Thyroid gland (tissue), 4 donors: Measurements from ENCODE around the gene CYSTM1. TPM values are rescaled to one million over a fixed set of nuclear protein-coding genes. Genes with fewer than 3 reads are reported as not detected.
"Not testable (repeated sequence)": the region's sequence is repeated elsewhere in the genome, so short reads cannot be mapped to it uniquely, and the experiment has no call there.

Experiments used
- DNase-seq, 2 donors: peaks; one replicate each; pipeline ENCODE4 v3.0.0-alpha.2; 2019
- H3K27ac ChIP-seq, 3 donors: fragments of 200-600 bp; sonication (generic); 1 replicate in 2 of 3; 2 replicates in 1 of 3; pipeline ENCODE4 v1.5.1; 2016 to 2019; ENCODE audit warnings: mild to moderate bottlenecking in 1 of 3, moderate library complexity in 1 of 3
- H3K27me3 ChIP-seq: fragments of 200-600 bp; sonication (generic); one replicate; pipeline ENCODE4 v1.5.1; 2019
- H3K36me3 ChIP-seq, 2 donors: fragments of 200-600 bp; sonication (generic); one replicate each; pipeline ENCODE4 v1.5.1; 2016 to 2019
- H3K4me1 ChIP-seq, 2 donors: fragments of 200-600 bp; sonication (generic); one replicate each; pipeline ENCODE4 v1.5.1; 2017 to 2019
- H3K4me3 ChIP-seq, 3 donors: fragments of 200-600 bp; sonication (generic); replicated peaks in 1 of 3; 1 replicate in 2 of 3; 2 replicates in 1 of 3; pipeline ENCODE4 v1.5.1; 2016; ENCODE audit warnings: mild to moderate bottlenecking in 1 of 3
- H3K9me3 ChIP-seq: fragments of 200-600 bp; sonication (generic); one replicate; pipeline ENCODE4 v1.5.1; 2017
- POLR2A ChIP-seq, 2 donors: fragments of 450-650 bp; IDR thresholded peaks; one replicate each; pipeline ENCODE4 v1.6.1; 2017; ENCODE audit warnings: antibody characterized with exemption in 2 of 2, mild to moderate bottlenecking in 2 of 2, moderate library complexity in 1 of 2
- WGBS, 2 donors: methylation state at CpG; one replicate each; pipeline ENCODE4 v1.1.5; 2017; 5-methylcytosine and 5-hydroxymethylcytosine counted together
- intact Hi-C: fragments of 100-400 bp; cut with DNase I; formaldehyde crosslinking; loops from one replicate; pipeline ENCODE4 v1.15.1; 2023
- total RNA-seq, 4 donors: library from RNA; depleted of rRNA; stranded (reverse); fragments of >200 nt; gene quantifications; one replicate each; pipeline ENCODE4 v1.2.3, GENCODE V29; 2016
- TF ChIP-seq, protein P1 (sequence below), 6 experiments: fragments of 200-600 bp in 3 of 6; fragments of 450-650 bp in 3 of 6; sonication (generic) in 3 of 6; IDR thresholded peaks; one replicate each; pipeline ENCODE4 v1.5.1; 2016 to 2019; ENCODE audit warnings: antibody characterized with exemption in 6 of 6, mild to moderate bottlenecking in 2 of 6, inconsistent platforms in 1 of 6, moderate library complexity in 1 of 6

The CYSTM1 gene
- total RNA-seq, 4 donors from 2014 or later = 55.4 to 238 (median 112) TPM

DNA sequence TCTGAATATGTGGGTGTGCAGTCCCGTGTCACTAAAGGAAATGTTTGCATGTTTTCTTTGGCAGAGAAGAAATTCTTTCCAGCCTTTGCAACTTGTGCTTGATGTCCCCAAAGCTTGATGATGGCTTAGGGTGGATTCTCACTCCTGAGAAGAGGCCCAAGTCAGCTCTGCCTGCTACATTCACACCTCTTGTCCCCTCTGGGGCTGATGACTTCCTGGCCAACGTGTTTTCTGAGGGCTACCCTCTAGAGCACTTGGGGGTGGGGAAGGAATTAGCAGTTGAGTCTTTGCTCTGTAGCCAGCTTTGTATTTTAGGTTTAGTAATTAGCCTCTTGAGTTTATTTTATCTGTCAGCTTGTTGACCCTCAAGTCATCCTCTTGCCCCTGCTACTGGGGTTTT, 19.7 kb downstream of the CYSTM1 start:
- H3K4me3 ChIP-seq = no peak overlapping the region
- H3K27ac ChIP-seq = no peak overlapping the region
- peaks cover 19 to 25% of the 10 kb centered on the region in 2 donors for H3K4me1 ChIP-seq
- no peak for TF ChIP-seq POLR2A (IDR thresholded peaks at IDR 0.05)
- TF ChIP-seq, protein P1, sequence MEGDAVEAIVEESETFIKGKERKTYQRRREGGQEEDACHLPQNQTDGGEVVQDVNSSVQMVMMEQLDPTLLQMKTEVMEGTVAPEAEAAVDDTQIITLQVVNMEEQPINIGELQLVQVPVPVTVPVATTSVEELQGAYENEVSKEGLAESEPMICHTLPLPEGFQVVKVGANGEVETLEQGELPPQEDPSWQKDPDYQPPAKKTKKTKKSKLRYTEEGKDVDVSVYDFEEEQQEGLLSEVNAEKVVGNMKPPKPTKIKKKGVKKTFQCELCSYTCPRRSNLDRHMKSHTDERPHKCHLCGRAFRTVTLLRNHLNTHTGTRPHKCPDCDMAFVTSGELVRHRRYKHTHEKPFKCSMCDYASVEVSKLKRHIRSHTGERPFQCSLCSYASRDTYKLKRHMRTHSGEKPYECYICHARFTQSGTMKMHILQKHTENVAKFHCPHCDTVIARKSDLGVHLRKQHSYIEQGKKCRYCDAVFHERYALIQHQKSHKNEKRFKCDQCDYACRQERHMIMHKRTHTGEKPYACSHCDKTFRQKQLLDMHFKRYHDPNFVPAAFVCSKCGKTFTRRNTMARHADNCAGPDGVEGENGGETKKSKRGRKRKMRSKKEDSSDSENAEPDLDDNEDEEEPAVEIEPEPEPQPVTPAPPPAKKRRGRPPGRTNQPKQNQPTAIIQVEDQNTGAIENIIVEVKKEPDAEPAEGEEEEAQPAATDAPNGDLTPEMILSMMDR (IDR thresholded peaks at IDR 0.05) = no peak
- no peaks in the 10 kb centered on the region for H3K9me3 ChIP-seq
- H3K27me3 ChIP-seq = no peaks in the 10 kb centered on the region
- no peaks in the 10 kb centered on the region for H3K36me3 ChIP-seq
- no peak for DNase-seq
- WGBS, 2 donors = 48 to 58% methylated on average over 2 of the region's 2 CpGs
- intact Hi-C loops = no loop called here

DNA sequence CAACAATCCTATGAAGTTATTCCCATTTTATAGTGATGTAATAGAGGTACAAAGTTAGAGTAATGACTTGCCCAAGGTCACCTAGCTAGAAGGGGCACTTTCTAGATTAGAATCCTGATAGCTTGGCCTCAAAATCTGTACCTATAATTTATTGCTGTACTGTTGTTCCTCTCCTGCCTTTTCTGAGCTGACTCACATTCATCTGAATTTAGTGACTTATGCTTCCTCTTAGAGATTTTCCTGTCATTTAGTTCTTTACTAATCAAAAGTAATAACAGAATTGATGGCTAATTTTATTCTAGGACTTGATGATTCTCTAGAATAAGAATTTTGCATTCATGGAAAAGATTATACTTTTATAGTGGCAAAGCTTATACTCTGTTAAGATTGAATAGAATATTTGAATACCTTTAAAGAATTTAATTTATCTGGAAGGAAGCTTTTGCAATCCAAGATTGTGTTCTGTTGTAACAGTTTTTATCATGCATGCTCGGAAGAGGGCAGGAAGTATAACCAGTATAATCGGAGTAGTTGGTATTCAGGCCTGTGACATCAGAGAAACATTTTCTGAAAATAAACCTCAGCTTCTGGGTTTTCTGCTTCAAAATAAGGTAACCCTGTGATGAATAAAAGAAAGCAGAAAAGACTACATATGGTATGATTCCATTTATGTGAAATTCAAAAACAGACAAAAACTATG, 21.3 kb downstream of the CYSTM1 start:
- Histone ChIP-seq H3K27me3 (no peaks in the 10 kb centered on the region), H3K36me3 (no peaks in the 10 kb centered on the region), H3K4me3 (no peak overlapping the region), H3K27ac (no peak overlapping the region), H3K9me3 (no peaks in the 10 kb centered on the region), H3K4me1 (peaks cover 16 to 19% of the 10 kb centered on the region in 2 donors)
- WGBS, 2 donors = 80 to 88% methylated on average over 2 of the region's 2 CpGs
- intact Hi-C loops = no loop called here
- no peak for DNase-seq
- TF ChIP-seq POLR2A (IDR thresholded peaks at IDR 0.05) = no peak
- TF ChIP-seq, protein P1 (IDR thresholded peaks at IDR 0.05) = no peak

DNA sequence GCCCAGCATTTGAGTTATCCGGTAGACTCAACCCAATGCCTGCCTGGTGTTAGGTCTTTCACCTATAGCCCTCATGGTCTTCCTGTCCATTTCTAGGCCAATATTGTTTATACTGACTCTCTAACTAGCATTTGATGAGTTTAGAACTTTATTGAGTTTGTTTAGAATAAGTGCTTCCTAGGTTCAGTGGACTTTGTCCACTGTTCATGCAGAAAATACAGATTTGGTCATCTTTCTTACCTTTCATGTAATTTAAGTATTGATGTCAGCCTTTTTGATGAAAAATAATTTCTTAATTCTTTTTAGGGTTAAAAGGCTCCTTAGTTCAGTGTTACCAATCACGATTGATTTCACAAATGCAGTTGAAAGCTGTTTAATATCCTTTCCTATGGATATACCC, 22.0 kb downstream of the CYSTM1 start:
- no peak for DNase-seq
- Histone ChIP-seq H3K4me3 (no peak overlapping the region), H3K9me3 (no peaks in the 10 kb centered on the region), H3K36me3 (no peaks in the 10 kb centered on the region), H3K27me3 (no peaks in the 10 kb centered on the region), H3K27ac (no peak overlapping the region), H3K4me1 (peaks cover 16 to 19% of the 10 kb centered on the region in 2 donors)
- intact Hi-C loops = no loop called here
- 95 to 97% methylated on average over 2 of the region's 2 CpGs for WGBS, 2 donors
- no peak for TF ChIP-seq POLR2A (IDR thresholded peaks at IDR 0.05)
- TF ChIP-seq, protein P1 (IDR thresholded peaks at IDR 0.05) = no peak

GRCh38 chr5:140198915-140199314, 23.9 kb downstream of the CYSTM1 start:
- H3K4me3 ChIP-seq, H3K27ac ChIP-seq, DNase-seq, H3K9me3 ChIP-seq, H3K36me3 ChIP-seq, intact Hi-C loops, H3K27me3 ChIP-seq: not testable (repeated sequence)
- H3K4me1 ChIP-seq = peaks cover 16 to 19% of the 10 kb centered on the region in 2 donors
- WGBS, 2 donors = 95 to 100% methylated on average over 1 of the region's 1 CpG

DNA sequence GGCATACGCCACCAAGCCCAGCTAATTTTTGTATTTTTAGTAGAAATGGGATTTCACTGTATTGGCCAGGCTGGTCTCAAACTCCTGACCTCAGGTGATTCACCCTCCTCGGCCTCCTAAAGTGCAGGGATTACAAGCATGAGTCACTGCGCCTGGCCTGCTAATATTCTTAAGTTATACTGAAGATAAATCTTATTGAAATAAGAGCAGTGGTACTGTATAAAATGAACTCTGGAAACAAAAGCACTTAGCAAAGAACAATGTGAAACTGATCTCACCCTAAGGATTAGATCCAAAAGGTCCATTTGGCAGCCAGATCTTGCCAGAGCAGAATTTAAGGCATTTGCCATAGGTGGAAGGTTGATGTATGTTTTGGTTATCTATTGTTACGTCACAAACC, 27.1 kb downstream of the CYSTM1 start:
- H3K36me3 ChIP-seq = no peaks in the 10 kb centered on the region
- H3K4me3 ChIP-seq = no peak overlapping the region
- H3K27me3 ChIP-seq = no peaks in the 10 kb centered on the region
- no peak for DNase-seq
- TF ChIP-seq POLR2A (IDR thresholded peaks at IDR 0.05) = no peak
- TF ChIP-seq, protein P1 (IDR thresholded peaks at IDR 0.05) = no peak
- H3K4me1 ChIP-seq = peaks cover 9% of the 10 kb centered on the region in 2 donors
- intact Hi-C loops = no loop called here
- no peak overlapping the region for H3K27ac ChIP-seq
- WGBS, 2 donors = 77 to 85% methylated on average over 4 of the region's 4 CpGs
- no peaks in the 10 kb centered on the region for H3K9me3 ChIP-seq
